CD4-positive, alpha-beta T cell treated with Interleukin-6 for 4 hours (primary cell): ENCODE data around the gene TMOD4.
A peak's percentile ranks its signal among the peaks of the same experiment; 100 is the strongest.

Experiments used
- DNase-seq: peaks from one replicate; pipeline ENCODE4 v3.0.0-alpha.2; 2020; ENCODE audit warnings: mixed read lengths

TMOD4 gene

DNA sequence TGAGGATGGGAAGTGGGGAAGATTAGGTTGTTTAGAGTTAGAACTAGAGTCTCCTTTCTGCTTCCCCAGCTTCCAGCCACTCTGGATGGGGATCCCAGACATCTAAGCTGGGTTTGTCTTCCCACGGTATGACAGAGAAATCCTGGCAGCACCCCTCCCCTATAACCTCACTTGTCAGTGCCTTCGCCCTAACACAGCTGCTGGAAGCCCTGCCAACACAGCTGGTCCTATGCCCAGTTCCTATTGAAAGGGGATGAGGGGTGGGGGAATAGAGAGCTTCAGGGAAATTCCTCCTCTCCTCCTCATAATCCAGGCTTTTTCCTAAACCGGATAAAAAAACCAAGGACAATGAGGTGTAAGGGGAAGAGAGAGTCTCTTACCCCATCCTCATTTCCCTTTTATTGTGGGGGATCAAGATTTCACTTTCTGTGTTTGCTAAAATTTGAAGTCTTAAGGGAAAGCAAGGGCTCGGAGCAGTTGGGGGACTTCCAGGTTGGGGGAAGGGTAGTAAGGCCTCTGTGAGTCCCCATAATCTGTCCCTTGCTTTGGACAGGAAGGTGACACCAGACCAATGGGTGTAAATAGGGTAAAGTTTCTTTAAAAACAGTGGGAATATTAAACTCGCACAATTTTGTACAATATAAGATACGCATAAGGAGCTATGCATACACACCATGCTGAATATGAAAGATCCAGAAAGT is 590 bp downstream of the TMOD4 start:
- DNase-seq: no peak

DNA sequence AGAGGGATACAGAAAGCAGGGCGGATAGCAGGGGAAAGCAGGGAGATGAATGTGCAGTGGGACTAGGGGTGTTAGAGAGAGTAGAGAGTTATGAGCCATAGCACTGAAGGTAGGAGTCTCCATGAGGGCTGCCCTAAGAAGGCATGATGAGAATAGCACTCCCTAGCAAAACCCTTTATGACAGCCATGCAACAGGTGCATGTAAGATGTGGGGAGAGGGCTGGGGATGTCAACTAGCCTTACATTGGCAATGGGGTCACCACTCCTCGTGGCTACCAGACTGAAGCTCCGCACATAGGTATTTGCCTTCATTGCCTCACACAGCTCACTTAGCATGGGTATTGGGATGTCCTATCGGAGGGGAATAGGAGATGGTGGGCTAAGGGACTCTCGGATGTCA is 4.6 kb downstream of the TMOD4 start:
- no peak for DNase-seq

DNA sequence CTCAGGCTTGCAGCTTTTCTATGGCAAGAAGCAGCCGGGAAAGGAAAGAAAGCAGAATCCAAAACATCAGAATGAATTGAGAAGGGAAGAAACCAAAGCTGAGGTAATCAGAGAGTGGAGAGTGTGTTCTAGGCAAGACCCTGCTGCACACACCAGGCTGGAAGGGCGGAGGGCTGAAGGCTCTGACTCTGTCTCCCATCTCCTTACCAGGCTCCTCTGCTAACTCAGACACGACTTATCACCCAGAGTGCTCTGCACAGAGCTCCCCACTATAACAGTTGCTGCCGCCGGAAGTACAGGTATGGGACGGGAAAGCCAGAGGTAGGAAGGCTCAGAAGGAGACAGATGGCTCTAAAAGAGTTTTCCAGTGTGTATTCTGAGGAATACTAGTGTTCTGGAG is 8.7 kb downstream of the TMOD4 start:
- no peak for DNase-seq

GRCh38 chr1:151166505-151166956 is 9.2 kb downstream of the TMOD4 start:
- no peak for DNase-seq

DNA sequence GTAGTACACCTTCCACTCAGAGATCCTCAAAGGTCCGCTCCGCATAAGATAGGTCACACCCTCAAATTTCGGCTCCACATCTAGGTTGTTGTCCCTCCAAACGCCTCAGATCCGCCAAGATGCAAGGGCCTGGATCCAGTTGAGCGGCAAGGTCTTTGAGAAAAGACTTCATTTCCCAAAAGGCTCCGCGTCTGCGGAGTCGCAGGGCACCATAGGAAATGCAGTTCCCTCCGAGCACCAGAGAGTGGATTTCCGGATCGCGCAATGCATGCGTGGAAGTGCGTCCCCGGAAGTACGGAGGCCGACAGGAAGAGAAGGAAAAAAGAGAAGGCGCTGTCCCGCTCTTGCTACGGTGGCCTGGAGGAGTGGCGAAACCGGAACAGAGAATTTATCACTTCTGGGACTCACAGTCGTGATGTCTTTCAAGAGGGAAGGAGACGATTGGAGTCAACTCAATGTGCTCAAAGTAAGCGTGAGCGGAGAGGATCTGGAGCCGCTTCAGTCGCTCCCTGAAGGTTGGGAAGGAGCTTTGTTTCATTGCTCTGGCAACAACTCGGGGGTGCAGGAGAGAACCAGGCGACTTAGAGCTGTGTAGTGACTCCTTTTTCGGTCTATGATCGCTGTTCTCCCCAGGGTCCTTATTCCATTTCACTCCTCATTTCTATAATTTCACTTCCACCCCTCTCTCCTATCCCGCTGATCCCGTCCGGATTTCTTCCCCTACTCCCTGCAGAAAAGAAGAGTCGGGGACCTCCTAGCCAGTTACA is 9.9 kb downstream of the TMOD4 start, which contains the start of the genes LYSMD1 and SCNM1:
Gene LYSMD1, minus strand, starts transcription at position 165 of the 767 bp plus-strand sequence. CDS start 644 bp downstream, outside the sequence.
Gene SCNM1, plus strand, starts transcription at position 407 of the 767 bp plus-strand sequence. Its CDS starts 9 bp downstream, at position 416.
- peak; percentile 96 for DNase-seq

DNA sequence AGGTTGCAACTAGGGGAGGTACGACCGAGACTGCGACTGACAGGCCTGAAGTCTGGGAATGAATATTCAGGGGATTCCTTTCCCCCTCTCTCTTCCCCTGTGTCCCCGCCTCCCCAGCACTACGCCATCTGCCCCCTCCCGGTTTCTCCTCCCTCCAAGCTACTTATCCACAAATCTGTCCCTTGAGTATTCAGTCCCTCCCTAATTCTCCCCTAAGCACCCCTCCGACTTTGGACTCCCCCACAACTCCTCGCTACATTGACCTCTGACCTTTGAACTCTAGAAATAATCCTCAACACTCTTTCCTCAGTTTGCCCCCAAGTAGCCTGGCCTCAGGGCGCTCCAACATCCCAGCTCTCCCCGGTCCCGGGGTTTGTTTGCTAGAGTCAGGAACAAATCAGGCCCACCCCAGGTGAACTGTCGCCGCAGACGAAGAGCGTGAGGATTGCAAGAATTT is 10.5 kb downstream of the TMOD4 start:
- DNase-seq: no peak

DNA sequence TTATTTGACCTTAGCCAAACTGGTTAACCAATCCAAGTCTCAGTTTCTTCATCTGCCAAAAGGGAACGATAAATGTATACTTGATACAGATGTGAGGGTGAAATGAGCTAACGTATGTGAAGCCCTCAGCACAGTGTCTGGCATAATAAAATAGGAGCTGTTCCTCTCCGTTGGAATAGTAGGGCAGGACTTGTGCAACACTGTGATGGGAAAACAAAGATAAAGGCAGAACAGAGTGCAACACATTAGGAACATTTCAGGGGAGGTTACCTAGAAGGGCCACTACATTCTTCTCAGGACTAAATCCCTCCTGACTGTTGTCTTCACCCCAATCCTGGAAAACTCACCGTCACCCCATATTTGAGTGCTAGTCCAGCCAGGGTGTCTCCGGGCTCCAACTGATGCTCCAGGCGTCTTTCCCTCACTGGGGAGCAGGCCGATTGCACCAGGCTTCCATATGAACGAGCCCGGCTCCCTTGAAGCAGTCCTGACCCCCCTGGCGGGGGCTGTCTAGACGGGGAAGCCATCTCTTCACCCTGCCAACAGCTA is 11.0 kb downstream of the TMOD4 start:
- DNase-seq: no peak

- DNase-seq: no peak
Measured at GRCh38 chr1:151159373-151159772, 16.4 kb downstream of the TMOD4 start.

DNA sequence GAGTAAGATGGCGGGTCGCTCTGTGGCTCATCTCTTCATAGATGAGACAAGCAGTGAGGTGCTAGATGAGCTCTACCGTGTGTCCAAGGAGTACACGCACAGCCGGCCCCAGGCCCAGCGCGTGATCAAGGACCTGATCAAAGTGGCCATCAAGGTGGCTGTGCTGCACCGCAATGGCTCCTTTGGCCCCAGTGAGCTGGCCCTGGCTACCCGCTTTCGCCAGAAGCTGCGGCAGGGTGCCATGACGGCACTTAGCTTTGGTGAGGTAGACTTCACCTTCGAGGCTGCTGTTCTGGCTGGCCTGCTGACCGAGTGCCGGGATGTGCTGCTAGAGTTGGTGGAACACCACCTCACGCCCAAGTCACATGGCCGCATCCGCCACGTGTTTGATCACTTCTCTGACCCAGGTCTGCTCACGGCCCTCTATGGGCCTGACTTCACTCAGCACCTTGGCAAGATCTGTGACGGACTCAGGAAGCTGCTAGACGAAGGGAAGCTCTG is 17.0 kb downstream of the TMOD4 start:
- DNase-seq: peak; percentile 16

- DNase-seq: peak; percentile 29
Measured at GRCh38 chr1:151158326-151158725, 17.5 kb downstream of the TMOD4 start.

GRCh38 chr1:151157067-151157531 is 18.7 kb downstream of the TMOD4 start:
- peak; percentile 74 for DNase-seq

- peak; percentile 90 for DNase-seq
Measured at GRCh38 chr1:151156515-151156819, 19.3 kb downstream of the TMOD4 start, which contains the start of gene TNFAIP8L2. Gene TNFAIP8L2 (plus strand): TSS chr1:151156649. CDS start chr1:151158698, 2,049 bp downstream.

- no peak for DNase-seq
Measured at GRCh38 chr1:151147665-151148064, 28.1 kb downstream of the TMOD4 start.

DNA sequence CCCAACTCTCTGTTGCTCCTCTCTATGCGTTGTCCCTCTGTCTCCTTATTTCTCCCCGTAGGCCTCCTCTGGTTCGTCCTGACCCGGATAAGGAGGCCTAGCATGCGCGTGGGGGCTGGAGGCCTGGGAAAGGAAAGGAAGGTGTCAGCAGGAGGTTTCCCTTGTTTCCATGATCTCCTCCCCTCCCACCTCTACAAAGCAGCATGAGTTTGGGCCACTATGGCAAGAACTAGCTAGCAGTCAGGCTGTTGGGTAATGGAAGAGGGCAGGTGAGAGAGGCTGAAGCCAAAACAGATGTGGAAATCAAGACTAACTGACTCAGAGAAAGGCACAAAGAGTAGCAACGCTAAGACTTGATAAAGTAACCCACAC is 28.7 kb downstream of the TMOD4 start:
- DNase-seq: no peak

DNA sequence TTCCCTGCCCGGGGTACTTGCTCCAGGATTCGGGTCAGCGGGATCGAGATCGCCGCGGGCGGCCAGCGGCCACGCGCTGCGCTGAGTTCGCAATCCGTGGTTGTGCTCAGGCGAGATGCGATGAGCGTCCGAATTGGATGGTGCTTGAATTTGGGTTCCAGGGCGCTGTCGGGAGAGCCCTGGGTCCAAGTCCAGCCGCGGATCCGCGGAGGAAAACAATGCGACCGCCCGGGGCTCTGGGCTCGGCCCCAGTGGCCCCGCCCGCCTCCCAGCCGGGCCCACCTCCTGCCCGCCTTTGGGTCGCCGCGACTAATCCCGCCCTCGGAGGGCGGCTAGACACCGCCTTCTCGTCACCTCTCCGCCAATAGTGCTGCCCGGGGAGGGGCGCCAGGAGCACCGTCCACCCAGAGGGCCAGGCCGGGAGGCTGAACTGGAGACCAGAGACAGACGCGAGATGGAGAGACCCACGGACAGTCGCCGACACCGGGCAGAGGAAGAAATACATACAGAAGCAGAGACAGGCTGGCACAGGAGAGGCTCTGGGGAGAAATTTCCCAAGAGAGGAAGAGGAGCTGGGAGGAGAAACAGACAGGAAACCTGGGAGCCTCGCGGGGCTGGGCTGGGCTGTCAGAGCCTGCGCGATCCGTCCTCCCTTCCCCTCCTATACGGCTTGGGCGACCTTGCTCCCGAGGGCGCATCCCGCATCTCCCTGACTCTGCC is 29.2 kb downstream of the TMOD4 start, which contains the start of gene SEMA6C:
Gene SEMA6C, minus strand, starts transcription at position 220 of the 720 bp plus-strand sequence. CDS start 4,010 bp downstream, outside the sequence.
- peak; percentile 91 for DNase-seq

GRCh38 chr1:151146072-151146411 is 29.7 kb downstream of the TMOD4 start:
- DNase-seq: no peak

- DNase-seq: peak; percentile 41
Measured at GRCh38 chr1:151145304-151146071, 30.3 kb downstream of the TMOD4 start.

- no peak for DNase-seq
Measured at GRCh38 chr1:151144474-151145303, 31.1 kb downstream of the TMOD4 start.

- DNase-seq: no peak
Measured at GRCh38 chr1:151143986-151144385, 31.8 kb downstream of the TMOD4 start.

DNA sequence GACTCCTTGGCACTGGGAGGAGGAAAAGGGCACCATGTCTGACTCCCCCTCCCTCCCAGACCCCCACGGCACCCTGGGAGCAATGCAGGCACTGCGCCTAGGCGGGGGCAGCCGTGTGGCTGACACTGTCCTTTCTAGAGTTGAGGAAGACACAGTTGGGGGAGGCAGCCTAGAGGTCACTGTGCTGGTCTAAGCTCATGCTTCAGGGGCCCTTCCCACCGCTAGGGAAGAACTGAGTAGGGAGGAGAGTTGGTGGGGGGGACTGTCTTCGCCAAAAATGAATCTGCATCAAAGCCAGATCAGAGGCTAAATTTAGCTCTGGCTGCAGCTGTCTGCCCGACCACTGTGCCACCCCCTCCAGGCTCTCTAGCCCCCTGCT is 32.7 kb downstream of the TMOD4 start:
- no peak for DNase-seq
